ENCODE data around the gene CIAO3. TPM values are rescaled to one million over a fixed set of nuclear protein-coding genes. Genes with fewer than 3 reads are reported as not detected.
A peak's percentile ranks its signal among the peaks of the same experiment; 100 is the strongest.
"Not testable (repeated sequence)": the region's sequence is repeated elsewhere in the genome, so short reads cannot be mapped to it uniquely, and the experiment has no call there.

The CIAO3 gene
- total and polyA plus RNA-seq, 5 donors: 21.5 to 31.3 (median 23.9) TPM

- H3K4me1 ChIP-seq (ENCODE audit: control insufficient read depth, insufficient read depth, low read length): no peaks in the 10 kb centered on the region
- H3K9me3 ChIP-seq (ENCODE audit: control insufficient read depth, low read length): no peaks in the 10 kb centered on the region
- ATAC-seq (no peak), DNase-seq (peak in 1 of 3 donors; percentile 29)
- WGBS: 84% methylated on average over 34 of the region's 34 CpGs
- no peak overlapping the region for H3K27ac ChIP-seq (ENCODE audit: low read length)
- H3K27me3 ChIP-seq (ENCODE audit: control insufficient read depth, insufficient read depth): no peaks in the 10 kb centered on the region
- intact Hi-C loops (cut with DNase I): no loop called here
- H3K4me3 ChIP-seq (ENCODE audit: low read length): no peak overlapping the region
Observed at GRCh38 chr16:759110-759910, 18.5 kb upstream of the CIAO3 start.

DNA sequence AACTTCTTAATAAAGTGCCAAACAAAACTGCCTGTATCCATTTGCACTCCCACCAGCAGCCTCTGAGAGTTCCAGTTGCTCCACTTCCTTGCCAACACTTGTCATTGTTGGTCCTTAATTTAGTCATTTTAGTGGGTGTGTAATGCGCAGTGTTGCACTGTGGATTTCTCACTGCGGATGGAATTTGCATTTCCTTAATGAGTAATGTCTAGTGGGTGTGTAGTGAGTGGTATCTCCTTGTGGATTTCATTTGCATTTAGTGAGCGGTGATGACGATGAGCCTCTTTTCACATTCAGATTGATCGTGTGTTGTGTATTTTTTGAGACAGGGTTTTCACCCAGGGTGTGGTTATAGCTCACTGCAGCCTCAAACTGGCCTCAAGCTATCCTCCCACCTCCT lies 15.6 kb upstream of the CIAO3 start:
- no peak for DNase-seq
- WGBS: 94% methylated on average over 5 of the region's 5 CpGs
- intact Hi-C loops (cut with DNase I): no loop called here
- no peak overlapping the region for H3K4me3 ChIP-seq (ENCODE audit: low read length)
- H3K4me1 ChIP-seq (ENCODE audit: control insufficient read depth, insufficient read depth, low read length): no peaks in the 10 kb centered on the region
- no peaks in the 10 kb centered on the region for H3K27me3 ChIP-seq (ENCODE audit: control insufficient read depth, insufficient read depth)
- no peak for ATAC-seq
- no peak overlapping the region for H3K27ac ChIP-seq (ENCODE audit: low read length)
- H3K9me3 ChIP-seq (ENCODE audit: control insufficient read depth, low read length): no peaks in the 10 kb centered on the region

GRCh38 chr16:754656-755055 lies 13.9 kb upstream of the CIAO3 start:
- intact Hi-C loops (cut with DNase I): no loop called here
- DNase-seq (peak in 1 of 3 donors; percentile 24), ATAC-seq (no peak)
- 62% methylated on average over 11 of the region's 11 CpGs for WGBS
- Histone ChIP-seq H3K4me1 (ENCODE audit: control insufficient read depth, insufficient read depth, low read length) (no peaks in the 10 kb centered on the region), H3K27ac (ENCODE audit: low read length) (no peak overlapping the region), H3K9me3 (ENCODE audit: control insufficient read depth, low read length) (no peaks in the 10 kb centered on the region), H3K4me3 (ENCODE audit: low read length) (no peak overlapping the region), H3K27me3 (ENCODE audit: control insufficient read depth, insufficient read depth) (no peaks in the 10 kb centered on the region)

- H3K4me3 ChIP-seq (ENCODE audit: low read length); H3K27ac ChIP-seq (ENCODE audit: low read length); DNase-seq; ATAC-seq; intact Hi-C loops (cut with DNase I); H3K27me3 ChIP-seq (ENCODE audit: control insufficient read depth, insufficient read depth); H3K9me3 ChIP-seq (ENCODE audit: control insufficient read depth, low read length); H3K4me1 ChIP-seq (ENCODE audit: control insufficient read depth, insufficient read depth, low read length): not testable (repeated sequence)
- 88% methylated on average over 11 of the region's 11 CpGs for WGBS
Observed at GRCh38 chr16:754121-754607, 13.4 kb upstream of the CIAO3 start.

DNA sequence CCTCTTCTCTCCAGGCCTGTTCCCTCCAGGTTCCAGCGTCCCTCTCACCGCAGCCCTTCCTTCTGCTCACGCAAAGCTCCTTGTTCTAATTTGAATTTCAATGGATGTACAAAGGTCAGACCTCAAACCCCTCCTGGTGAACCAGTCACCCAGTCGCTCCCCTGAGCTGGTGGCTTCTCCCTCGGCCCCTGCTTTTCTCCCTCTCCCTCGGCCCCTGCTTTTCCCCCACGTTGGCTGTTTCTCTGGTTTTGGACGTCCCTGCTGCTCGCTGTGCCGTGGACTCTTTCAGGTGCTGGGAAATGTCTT lies 11.2 kb upstream of the CIAO3 start:
- WGBS: 35% methylated on average over 10 of the region's 10 CpGs
- ATAC-seq (no peak), DNase-seq (no peak)
- intact Hi-C loops (cut with DNase I): no loop called here
- no peaks in the 10 kb centered on the region for H3K9me3 ChIP-seq (ENCODE audit: control insufficient read depth, low read length)
- no peak overlapping the region for H3K4me3 ChIP-seq (ENCODE audit: low read length)
- H3K4me1 ChIP-seq (ENCODE audit: control insufficient read depth, insufficient read depth, low read length): no peaks in the 10 kb centered on the region
- H3K27ac ChIP-seq (ENCODE audit: low read length): no peak overlapping the region
- no peaks in the 10 kb centered on the region for H3K27me3 ChIP-seq (ENCODE audit: control insufficient read depth, insufficient read depth)

DNA sequence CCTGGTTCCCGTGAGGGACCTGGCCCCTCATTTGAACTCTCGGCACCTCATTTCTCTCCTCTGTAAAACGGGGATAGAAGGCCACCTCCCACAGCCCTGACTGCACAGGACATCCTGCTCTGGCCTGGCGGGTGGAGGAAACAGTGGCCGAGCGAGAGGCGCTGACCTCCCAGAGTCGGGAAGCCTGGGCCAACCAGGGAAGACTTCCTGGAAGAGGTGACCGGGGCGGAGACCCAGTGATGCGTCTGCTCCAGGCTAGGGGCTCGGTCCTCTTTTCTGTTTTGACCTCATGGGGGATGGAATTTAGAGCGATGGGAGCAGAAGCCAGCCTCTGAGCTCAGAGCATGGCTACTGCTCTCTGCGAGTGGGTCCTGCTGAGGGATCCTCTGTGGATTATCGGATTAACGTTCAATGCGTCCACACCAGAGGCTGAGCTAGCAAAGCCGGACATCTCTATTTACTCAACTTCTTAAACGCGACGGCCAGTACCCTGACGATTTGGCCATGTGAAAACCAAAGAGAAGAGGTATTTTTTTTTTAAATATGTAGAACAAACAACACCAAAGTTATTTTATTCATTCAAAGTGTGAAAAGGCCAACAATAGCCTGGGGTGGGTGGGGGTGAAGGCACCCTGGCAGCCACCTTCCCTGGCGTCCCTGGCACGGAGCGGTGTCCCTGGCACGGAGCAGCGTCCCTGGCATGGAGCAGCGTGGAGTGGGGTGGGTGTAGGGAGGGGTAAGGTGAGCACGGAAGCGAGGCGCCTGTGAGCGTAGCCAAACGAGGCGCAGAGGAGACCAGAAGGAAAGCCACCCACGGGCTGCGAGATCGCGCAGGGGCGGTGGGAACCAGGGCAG lies 10.6 kb upstream of the CIAO3 start:
- ATAC-seq (peak; percentile 82 to 89), DNase-seq (peak in 2 of 3 donors; percentile 68 to 75)
- Histone ChIP-seq H3K4me3 (ENCODE audit: low read length) (no peak overlapping the region), H3K27ac (ENCODE audit: low read length) (no peak overlapping the region), H3K27me3 (ENCODE audit: control insufficient read depth, insufficient read depth) (no peaks in the 10 kb centered on the region), H3K4me1 (ENCODE audit: control insufficient read depth, insufficient read depth, low read length) (no peaks in the 10 kb centered on the region), H3K9me3 (ENCODE audit: control insufficient read depth, low read length) (no peaks in the 10 kb centered on the region)
- intact Hi-C loops (cut with DNase I): no loop called here
- WGBS: 53% methylated on average over 39 of the region's 39 CpGs

DNA sequence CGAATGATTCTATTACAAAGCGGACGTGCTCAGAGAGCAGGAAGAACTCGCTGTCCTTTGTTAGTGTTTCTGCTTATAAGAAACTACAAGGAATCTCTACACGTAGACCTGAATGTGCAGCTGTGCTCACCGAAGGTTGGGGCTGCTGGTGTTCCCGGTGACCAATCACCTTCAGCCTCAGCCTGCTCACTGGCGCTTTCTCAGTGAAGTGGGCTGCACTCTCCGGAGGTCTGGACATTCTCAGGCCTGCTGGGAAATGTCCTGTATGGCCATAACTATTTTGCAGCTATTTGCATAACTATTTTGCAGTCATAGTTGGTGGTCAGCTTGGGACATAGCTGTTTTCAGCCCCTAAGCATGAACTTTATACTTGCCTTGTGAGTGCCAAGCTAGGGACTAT lies 9.7 kb upstream of the CIAO3 start:
- no peak overlapping the region for H3K4me3 ChIP-seq (ENCODE audit: low read length)
- H3K9me3 ChIP-seq (ENCODE audit: control insufficient read depth, low read length): no peaks in the 10 kb centered on the region
- DNase-seq (peak in 1 of 3 donors; percentile 4), ATAC-seq (no peak)
- 52% methylated on average over 9 of the region's 9 CpGs for WGBS
- intact Hi-C loops (cut with DNase I): no loop called here
- H3K27ac ChIP-seq (ENCODE audit: low read length): no peak overlapping the region
- no peaks in the 10 kb centered on the region for H3K27me3 ChIP-seq (ENCODE audit: control insufficient read depth, insufficient read depth)
- H3K4me1 ChIP-seq (ENCODE audit: control insufficient read depth, insufficient read depth, low read length): no peaks in the 10 kb centered on the region

GRCh38 chr16:749010-749409 lies 8.2 kb upstream of the CIAO3 start:
- intact Hi-C loops (cut with DNase I): no loop called here
- ATAC-seq: no peak
- WGBS: 78% methylated on average over 6 of the region's 6 CpGs

GRCh38 chr16:747978-748746 lies 7.4 kb upstream of the CIAO3 start:
- Histone ChIP-seq H3K27me3 (ENCODE audit: control insufficient read depth, insufficient read depth) (no peaks in the 10 kb centered on the region), H3K4me1 (ENCODE audit: control insufficient read depth, insufficient read depth, low read length) (no peaks in the 10 kb centered on the region), H3K9me3 (ENCODE audit: control insufficient read depth, low read length) (no peaks in the 10 kb centered on the region), H3K4me3 (ENCODE audit: low read length) (no peak overlapping the region), H3K27ac (ENCODE audit: low read length) (no peak overlapping the region)
- DNase-seq (peak in 1 of 3 donors; percentile 45), ATAC-seq (no peak)
- intact Hi-C loops (cut with DNase I): no loop called here
- WGBS: 80% methylated on average over 39 of the region's 39 CpGs

More at GRCh38 chr16:749010-749409, 8.2 kb upstream of the CIAO3 start:
- H3K27ac ChIP-seq (ENCODE audit: low read length): no peak overlapping the region
- no peaks in the 10 kb centered on the region for H3K4me1 ChIP-seq (ENCODE audit: control insufficient read depth, insufficient read depth, low read length)
- no peaks in the 10 kb centered on the region for H3K27me3 ChIP-seq (ENCODE audit: control insufficient read depth, insufficient read depth)
- peak in 1 of 3 donors; percentile 29 for DNase-seq
- no peak overlapping the region for H3K4me3 ChIP-seq (ENCODE audit: low read length)
- no peaks in the 10 kb centered on the region for H3K9me3 ChIP-seq (ENCODE audit: control insufficient read depth, low read length)

- Histone ChIP-seq H3K27ac (ENCODE audit: low read length) (no peak overlapping the region), H3K4me3 (ENCODE audit: low read length) (no peak overlapping the region), H3K9me3 (ENCODE audit: control insufficient read depth, low read length) (no peaks in the 10 kb centered on the region), H3K27me3 (ENCODE audit: control insufficient read depth, insufficient read depth) (no peaks in the 10 kb centered on the region), H3K4me1 (ENCODE audit: control insufficient read depth, insufficient read depth, low read length) (no peaks in the 10 kb centered on the region)
- intact Hi-C loops (cut with DNase I): no loop called here
- WGBS: 77% methylated on average over 13 of the region's 13 CpGs
- ATAC-seq (no peak), DNase-seq (no peak)
Observed at GRCh38 chr16:746637-747036, 5.8 kb upstream of the CIAO3 start.

GRCh38 chr16:745739-746138 lies 4.9 kb upstream of the CIAO3 start:
- Histone ChIP-seq H3K27me3 (ENCODE audit: control insufficient read depth, insufficient read depth) (no peaks in the 10 kb centered on the region), H3K4me3 (ENCODE audit: low read length) (no peak overlapping the region), H3K27ac (ENCODE audit: low read length) (no peak overlapping the region), H3K9me3 (ENCODE audit: control insufficient read depth, low read length) (no peaks in the 10 kb centered on the region), H3K4me1 (ENCODE audit: control insufficient read depth, insufficient read depth, low read length) (no peaks in the 10 kb centered on the region)
- WGBS: 4% methylated on average over 14 of the region's 14 CpGs
- ATAC-seq: no peak
- peak in 1 of 3 donors; percentile 40 for DNase-seq
- intact Hi-C loops (cut with DNase I): no loop called here
